NAMALWA (cell line): ENCODE results near the gene COL27A1.
"Not testable (repeated sequence)": the region's sequence is repeated elsewhere in the genome, so short reads cannot be mapped to it uniquely, and the experiment has no call there.

Experiments
- DNase-seq: peaks from one replicate; pipeline ENCODE4 v3.0.0-alpha.2; 2015; ENCODE audit warnings: low spot score

Gene COL27A1

GRCh38 chr9:114123031-114123977, 32.0 kb upstream of the COL27A1 start:
- no peak for DNase-seq

- no peak for DNase-seq
Measured at GRCh38 chr9:114124138-114124537, 31.2 kb upstream of the COL27A1 start.

GRCh38 chr9:114124666-114125475, 30.5 kb upstream of the COL27A1 start:
- no peak for DNase-seq

GRCh38 chr9:114125476-114126013, 29.8 kb upstream of the COL27A1 start:
- DNase-seq: no peak

- DNase-seq: no peak
Measured at GRCh38 chr9:114126247-114127060, 28.9 kb upstream of the COL27A1 start.

GRCh38 chr9:114128759-114129158, 26.6 kb upstream of the COL27A1 start:
- not testable (repeated sequence) for DNase-seq

- DNase-seq: no peak
Measured at GRCh38 chr9:114130141-114130540, 25.2 kb upstream of the COL27A1 start.

- DNase-seq: no peak
Measured at GRCh38 chr9:114130624-114131277, 24.6 kb upstream of the COL27A1 start.

GRCh38 chr9:114131808-114132549, 23.4 kb upstream of the COL27A1 start:
- DNase-seq: no peak

- DNase-seq: no peak
Measured at GRCh38 chr9:114132550-114132918, 22.8 kb upstream of the COL27A1 start.

- no peak for DNase-seq
Measured at GRCh38 chr9:114134827-114135396, 20.4 kb upstream of the COL27A1 start.

GRCh38 chr9:114137831-114138230, 17.5 kb upstream of the COL27A1 start:
- DNase-seq: no peak

- no peak for DNase-seq
Measured at GRCh38 chr9:114138552-114138971, 16.8 kb upstream of the COL27A1 start.

GRCh38 chr9:114139071-114139470, 16.3 kb upstream of the COL27A1 start:
- no peak for DNase-seq

GRCh38 chr9:114140401-114140800, 14.9 kb upstream of the COL27A1 start:
- DNase-seq: no peak

GRCh38 chr9:114140850-114141249, 14.5 kb upstream of the COL27A1 start:
- no peak for DNase-seq

- peak; percentile 9 for DNase-seq
Measured at GRCh38 chr9:114141553-114142402, 13.6 kb upstream of the COL27A1 start.

- DNase-seq: no peak
Measured at GRCh38 chr9:114143234-114143633, 12.1 kb upstream of the COL27A1 start.

- no peak for DNase-seq
Measured at GRCh38 chr9:114146735-114147134, 8.6 kb upstream of the COL27A1 start.
